GM12872 (cell line): ENCODE results near the gene DHRS1.

Experiments used
- TF ChIP-seq, protein P1 (sequence below): IDR thresholded peaks from 3 replicates; pipeline ENCODE4 v1.5.1; 2011; ENCODE audit warnings: low read depth, mild to moderate bottlenecking, low read length, moderate library complexity; ENCODE audit not compliant: insufficient read depth

Gene DHRS1

DNA sequence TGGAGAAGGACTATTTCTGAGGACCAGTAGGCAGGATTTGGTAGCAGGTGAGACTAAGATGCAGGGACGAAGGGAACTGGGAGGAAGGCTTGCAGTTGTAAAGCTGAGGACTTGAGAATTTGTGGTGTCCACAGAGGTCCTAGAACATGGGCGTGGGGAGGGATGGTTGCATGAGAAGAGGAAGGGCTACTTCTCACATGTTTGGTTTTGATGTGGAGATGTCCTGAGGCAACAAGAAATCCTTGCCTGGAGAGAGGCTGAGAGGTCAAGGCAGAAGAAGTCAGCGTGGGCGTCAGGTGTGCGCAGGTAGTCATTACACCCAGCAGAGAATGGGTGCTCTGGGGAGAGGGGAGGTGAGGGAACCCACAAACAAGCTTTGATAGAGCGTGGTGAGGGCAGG, 22.5 kb downstream of the DHRS1 start:
- TF ChIP-seq, protein P1, sequence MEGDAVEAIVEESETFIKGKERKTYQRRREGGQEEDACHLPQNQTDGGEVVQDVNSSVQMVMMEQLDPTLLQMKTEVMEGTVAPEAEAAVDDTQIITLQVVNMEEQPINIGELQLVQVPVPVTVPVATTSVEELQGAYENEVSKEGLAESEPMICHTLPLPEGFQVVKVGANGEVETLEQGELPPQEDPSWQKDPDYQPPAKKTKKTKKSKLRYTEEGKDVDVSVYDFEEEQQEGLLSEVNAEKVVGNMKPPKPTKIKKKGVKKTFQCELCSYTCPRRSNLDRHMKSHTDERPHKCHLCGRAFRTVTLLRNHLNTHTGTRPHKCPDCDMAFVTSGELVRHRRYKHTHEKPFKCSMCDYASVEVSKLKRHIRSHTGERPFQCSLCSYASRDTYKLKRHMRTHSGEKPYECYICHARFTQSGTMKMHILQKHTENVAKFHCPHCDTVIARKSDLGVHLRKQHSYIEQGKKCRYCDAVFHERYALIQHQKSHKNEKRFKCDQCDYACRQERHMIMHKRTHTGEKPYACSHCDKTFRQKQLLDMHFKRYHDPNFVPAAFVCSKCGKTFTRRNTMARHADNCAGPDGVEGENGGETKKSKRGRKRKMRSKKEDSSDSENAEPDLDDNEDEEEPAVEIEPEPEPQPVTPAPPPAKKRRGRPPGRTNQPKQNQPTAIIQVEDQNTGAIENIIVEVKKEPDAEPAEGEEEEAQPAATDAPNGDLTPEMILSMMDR, result no peak

DNA sequence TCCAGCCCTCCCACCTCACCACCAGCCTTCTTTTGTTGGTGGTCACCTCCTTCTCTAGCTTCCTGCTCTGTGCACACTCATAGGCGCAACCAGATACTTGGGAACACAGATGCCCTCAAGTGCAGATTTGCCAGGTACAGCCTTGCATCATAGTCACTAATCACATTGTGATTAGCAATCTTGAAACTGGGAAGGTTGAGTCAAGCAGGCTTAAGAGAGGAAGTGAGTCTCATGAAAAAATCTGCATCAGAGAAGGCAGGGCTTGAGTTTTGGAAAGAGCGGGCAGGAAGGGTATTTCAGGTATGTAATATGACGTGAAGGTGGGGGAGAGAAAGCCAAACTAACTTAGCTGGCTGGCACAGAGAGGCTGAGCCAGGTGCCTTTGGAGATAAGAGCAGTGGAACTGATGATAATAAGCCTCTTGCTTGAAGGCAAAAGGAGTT, 25.5 kb downstream of the DHRS1 start:
- TF ChIP-seq, protein P1, result no peak

DNA sequence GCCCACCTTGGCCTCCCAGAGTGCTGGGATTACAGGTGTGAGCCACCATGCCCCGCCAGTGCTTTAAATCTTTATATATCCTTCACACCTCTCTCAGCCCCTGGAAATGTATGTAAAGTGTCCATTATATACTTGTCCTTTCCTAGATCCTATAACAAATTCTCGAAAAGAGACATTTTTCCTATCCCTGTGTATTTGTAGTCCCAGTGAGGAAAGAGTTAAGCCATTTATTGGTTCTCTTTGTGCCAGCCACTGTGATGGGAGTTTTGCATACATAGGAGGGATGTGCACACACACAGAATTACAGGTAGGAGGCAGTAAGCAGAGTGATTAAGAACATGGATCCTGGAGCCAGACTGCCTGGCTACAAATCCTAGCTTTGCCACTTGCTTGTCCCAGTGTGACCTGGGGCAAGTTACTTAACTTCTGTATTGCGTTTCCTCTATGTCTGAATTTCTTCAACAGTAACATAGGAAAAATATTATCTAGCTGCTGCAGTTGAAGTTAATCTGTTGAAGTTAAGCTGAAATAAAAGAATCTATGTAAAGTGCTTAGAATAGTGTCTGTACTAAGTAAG, 26.1 kb downstream of the DHRS1 start:
- TF ChIP-seq, protein P1, result peak; percentile 33; the same call in 1 of the 3 replicates

DNA sequence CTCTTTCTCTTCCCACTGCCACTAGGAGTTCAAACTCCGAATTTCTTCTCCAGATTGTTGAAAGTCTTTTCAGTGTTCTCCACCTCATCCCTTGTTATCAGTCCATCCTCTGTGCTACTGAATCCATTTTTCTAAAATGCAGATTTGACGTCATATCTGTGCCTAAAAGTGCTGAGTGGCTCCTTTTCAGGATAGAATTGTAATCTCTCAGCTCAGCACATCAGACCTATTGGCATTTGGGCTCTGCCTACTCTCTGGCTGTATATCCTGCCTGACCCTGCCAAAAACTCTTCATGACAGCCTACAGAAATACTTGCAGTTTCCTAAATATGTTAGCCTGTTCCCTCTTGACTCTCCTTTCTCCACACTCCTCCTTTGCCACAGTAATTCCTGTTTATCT, 27.1 kb downstream of the DHRS1 start:
- TF ChIP-seq, protein P1, result no peak

DNA sequence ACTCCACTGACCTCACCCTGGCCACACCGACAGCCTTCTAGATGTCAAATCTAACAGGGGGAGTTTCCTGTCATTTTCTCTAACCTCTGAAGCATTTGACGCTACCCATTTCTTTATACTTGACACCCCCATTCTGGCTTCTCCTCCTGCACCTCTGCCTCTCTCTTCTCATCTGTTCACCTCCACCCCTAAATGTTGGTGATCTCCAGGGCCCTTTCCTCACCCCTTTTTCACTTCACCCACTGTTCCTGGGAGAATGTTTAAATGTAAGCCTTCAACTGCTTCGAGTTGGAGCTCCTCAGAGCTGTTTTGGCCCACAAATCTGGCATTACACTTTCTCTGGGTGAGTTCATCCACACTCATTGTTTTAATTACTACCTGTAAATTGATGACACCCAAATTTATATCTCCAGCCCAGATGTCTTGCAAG, 27.7 kb downstream of the DHRS1 start:
- TF ChIP-seq, protein P1, result no peak

DNA sequence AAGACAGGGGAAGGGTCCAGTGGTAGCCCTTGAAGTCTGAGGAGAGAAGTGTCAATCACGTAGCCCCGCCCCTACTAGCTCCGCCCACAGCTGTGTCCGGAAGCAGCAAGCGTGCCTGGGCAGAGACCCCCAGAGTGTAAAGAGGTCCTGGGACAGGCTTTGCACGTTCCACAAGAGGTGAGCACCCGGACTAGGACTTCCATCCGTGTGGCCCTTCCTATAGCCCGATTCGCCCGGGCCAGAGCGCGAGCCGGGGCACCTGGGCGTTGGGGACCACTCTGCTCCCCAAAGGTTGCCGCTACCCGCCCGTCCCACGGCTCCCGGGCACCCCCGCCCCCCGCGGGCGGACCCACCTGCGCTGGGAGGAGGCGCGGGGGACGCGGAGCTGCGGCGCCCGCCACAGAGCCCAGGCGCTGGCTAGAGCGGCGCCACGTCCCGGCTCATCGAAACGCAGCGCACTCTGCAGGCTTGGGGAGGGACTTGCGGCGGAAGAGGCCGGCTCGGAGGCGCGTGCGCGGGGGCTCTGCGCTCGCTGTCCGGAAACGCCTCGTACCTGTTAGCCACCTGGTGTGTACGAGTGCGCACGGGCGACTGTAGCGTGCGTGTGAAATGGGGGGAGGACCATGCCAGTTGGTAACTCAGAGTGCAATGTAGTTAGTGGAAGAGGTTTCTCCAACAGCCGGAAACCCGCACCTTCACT, 28.3 kb downstream of the DHRS1 start, which contains the start of gene RABGGTA:
Gene RABGGTA, minus strand, starts transcription at position 464 of the 700 bp plus-strand sequence. CDS start 482 bp downstream, outside the sequence.
- TF ChIP-seq, protein P1, result peak; percentile 86

DNA sequence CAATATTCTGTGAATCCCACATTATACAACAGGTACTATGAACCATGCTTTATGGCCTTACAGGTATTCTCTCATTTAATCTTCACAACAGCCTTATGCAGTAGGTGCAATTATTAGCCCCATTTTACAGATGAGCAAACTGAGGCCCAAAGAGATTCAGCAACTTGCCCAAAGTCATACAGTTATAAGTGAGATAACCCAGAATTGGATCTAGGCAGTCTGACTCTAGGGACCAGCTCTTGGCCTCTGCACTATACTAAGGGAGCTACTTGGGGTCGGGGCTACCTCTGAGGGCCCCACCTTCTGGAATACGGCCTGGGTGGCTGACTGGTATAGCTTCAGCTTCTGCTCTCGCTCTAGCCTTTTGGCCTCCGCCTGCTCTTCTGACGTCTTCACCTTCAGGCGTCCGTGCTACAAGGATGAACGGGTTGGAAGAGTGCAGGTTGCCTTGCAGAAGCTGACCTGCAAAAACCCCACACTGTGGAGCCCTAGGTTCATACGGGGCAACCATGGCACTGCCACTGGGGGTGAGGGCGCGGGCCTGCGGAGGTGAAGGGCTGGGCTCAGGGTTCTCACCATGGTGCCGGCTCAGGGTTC, 28.9 kb downstream of the DHRS1 start:
- TF ChIP-seq, protein P1, result no peak
